AG08396 (cell line): Measurements from ENCODE around the gene FOXP4.
A peak's percentile ranks its signal among the peaks of the same experiment; 100 is the strongest.

ENCODE experiments used
- DNase-seq: peaks from one replicate; pipeline ENCODE4 v3.0.0; 2012; ENCODE audit warnings: low spot score, mixed read lengths

FOXP4 gene

GRCh38 chr6:41563060-41563776 is 17.0 kb downstream of the FOXP4 start:
- no peak for DNase-seq

- DNase-seq: no peak
Observed at GRCh38 chr6:41564448-41565142, 18.4 kb downstream of the FOXP4 start.

GRCh38 chr6:41565701-41566100 is 19.5 kb downstream of the FOXP4 start:
- no peak for DNase-seq

- DNase-seq: no peak
Observed at GRCh38 chr6:41566961-41567360, 20.8 kb downstream of the FOXP4 start.

GRCh38 chr6:41567684-41568083 is 21.5 kb downstream of the FOXP4 start:
- no peak for DNase-seq

GRCh38 chr6:41568202-41568584 is 22.0 kb downstream of the FOXP4 start:
- no peak for DNase-seq

GRCh38 chr6:41568585-41569384 is 22.6 kb downstream of the FOXP4 start:
- DNase-seq: peak; percentile 63

GRCh38 chr6:41570259-41570615 is 24.1 kb downstream of the FOXP4 start:
- DNase-seq: no peak

- no peak for DNase-seq
Observed at GRCh38 chr6:41571021-41571780, 25.0 kb downstream of the FOXP4 start.

- no peak for DNase-seq
Observed at GRCh38 chr6:41572613-41573012, 26.4 kb downstream of the FOXP4 start.

GRCh38 chr6:41573276-41573675 is 27.1 kb downstream of the FOXP4 start:
- no peak for DNase-seq

- DNase-seq: no peak
Observed at GRCh38 chr6:41573985-41574384, 27.8 kb downstream of the FOXP4 start.

GRCh38 chr6:41575598-41575997 is 29.4 kb downstream of the FOXP4 start:
- DNase-seq: no peak

- DNase-seq: no peak
Observed at GRCh38 chr6:41576667-41577066, 30.5 kb downstream of the FOXP4 start.

- peak; percentile 66 for DNase-seq
Observed at GRCh38 chr6:41577356-41578216, 31.4 kb downstream of the FOXP4 start.

- DNase-seq: peak; percentile 56
Observed at GRCh38 chr6:41578217-41579087, 32.3 kb downstream of the FOXP4 start.

- DNase-seq: peak; percentile 47
Observed at GRCh38 chr6:41579088-41579610, 33.0 kb downstream of the FOXP4 start.

GRCh38 chr6:41580690-41581089 is 34.5 kb downstream of the FOXP4 start:
- DNase-seq: no peak

GRCh38 chr6:41581381-41581991 is 35.3 kb downstream of the FOXP4 start:
- DNase-seq: peak; percentile 90

- no peak for DNase-seq
Observed at GRCh38 chr6:41582540-41582939, 36.4 kb downstream of the FOXP4 start.
